NB4 (cell line): ENCODE data around the gene XIAP.
"Not testable (repeated sequence)": the region's sequence is repeated elsewhere in the genome, so short reads cannot be mapped to it uniquely, and the experiment has no call there.

Experiments used
- DNase-seq: peaks from one replicate; pipeline ENCODE4 v3.0.0; 2010; ENCODE audit warnings: low read depth
- H3K4me3 ChIP-seq: one replicate; pipeline ENCODE4 v1.5.1; 2011; ENCODE audit warnings: mild to moderate bottlenecking, low read depth, low read length, moderate library complexity
- MYC ChIP-seq: IDR thresholded peaks from 2 replicates; pipeline ENCODE4 v1.6.1; 2011; ENCODE audit warnings: low read depth, low read length
- POLR2A ChIP-seq: IDR thresholded peaks from 2 replicates; pipeline ENCODE4 v1.6.1; 2011; ENCODE audit warnings: mild to moderate bottlenecking; ENCODE audit not compliant: insufficient read length; ENCODE audit errors: extremely low read depth
- TF ChIP-seq, protein P1 (sequence below): IDR thresholded peaks from one replicate; pipeline ENCODE4 v1.5.1; 2012; ENCODE audit warnings: low read depth, low read length
- TF ChIP-seq, protein P2 (sequence below): IDR thresholded peaks from 2 replicates; pipeline ENCODE4 v1.6.1; 2011; ENCODE audit warnings: low read depth, low read length

The XIAP gene

DNA sequence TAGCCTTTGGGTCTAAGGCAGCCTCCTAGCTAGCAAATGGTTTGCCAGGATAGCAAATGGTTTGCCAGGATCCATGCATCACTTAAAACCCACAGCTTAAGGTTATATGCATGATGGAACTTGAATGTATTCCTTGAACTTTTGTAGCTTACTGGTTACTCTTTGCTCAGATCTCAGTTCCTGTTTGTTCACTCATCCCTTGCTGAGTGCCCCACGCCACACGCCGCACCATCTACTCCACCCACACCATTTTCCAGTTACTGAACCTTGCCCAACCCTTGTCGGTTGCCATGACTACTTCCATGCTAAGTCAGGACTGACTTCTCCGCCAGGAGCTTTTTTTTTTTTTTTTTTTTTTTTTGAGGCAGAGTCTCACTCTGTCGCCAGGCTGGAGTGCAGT lies 29.5 kb upstream of the XIAP start:
- TF ChIP-seq, protein P1, sequence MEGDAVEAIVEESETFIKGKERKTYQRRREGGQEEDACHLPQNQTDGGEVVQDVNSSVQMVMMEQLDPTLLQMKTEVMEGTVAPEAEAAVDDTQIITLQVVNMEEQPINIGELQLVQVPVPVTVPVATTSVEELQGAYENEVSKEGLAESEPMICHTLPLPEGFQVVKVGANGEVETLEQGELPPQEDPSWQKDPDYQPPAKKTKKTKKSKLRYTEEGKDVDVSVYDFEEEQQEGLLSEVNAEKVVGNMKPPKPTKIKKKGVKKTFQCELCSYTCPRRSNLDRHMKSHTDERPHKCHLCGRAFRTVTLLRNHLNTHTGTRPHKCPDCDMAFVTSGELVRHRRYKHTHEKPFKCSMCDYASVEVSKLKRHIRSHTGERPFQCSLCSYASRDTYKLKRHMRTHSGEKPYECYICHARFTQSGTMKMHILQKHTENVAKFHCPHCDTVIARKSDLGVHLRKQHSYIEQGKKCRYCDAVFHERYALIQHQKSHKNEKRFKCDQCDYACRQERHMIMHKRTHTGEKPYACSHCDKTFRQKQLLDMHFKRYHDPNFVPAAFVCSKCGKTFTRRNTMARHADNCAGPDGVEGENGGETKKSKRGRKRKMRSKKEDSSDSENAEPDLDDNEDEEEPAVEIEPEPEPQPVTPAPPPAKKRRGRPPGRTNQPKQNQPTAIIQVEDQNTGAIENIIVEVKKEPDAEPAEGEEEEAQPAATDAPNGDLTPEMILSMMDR, result no peak
- no peak for TF ChIP-seq MYC
- TF ChIP-seq, protein P2, sequence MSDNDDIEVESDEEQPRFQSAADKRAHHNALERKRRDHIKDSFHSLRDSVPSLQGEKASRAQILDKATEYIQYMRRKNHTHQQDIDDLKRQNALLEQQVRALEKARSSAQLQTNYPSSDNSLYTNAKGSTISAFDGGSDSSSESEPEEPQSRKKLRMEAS, result no peak
- no peak for TF ChIP-seq POLR2A
- peak; percentile 15 for DNase-seq
- no peak overlapping the region for H3K4me3 ChIP-seq

DNA sequence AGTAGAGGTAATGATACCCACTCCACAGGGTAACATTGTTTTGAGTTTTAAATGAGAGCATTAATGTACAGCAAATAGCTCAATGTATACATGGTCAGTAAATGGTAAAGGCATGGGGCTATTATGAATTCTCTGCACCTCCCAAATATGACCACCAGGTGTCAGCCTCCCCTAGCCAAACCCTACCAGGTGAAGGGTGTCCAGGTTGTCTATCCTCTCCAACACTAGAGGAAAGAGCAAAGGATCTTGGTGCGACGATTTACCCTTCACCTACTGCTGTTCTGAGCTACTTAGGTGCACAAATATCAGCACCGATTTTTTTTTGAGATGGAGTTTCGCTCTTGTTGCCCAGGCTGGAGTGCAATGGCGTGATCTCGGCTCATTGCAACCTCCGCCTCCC lies 26.5 kb upstream of the XIAP start:
- H3K4me3 ChIP-seq, result no peak overlapping the region
- peak; percentile 71 for DNase-seq

DNA sequence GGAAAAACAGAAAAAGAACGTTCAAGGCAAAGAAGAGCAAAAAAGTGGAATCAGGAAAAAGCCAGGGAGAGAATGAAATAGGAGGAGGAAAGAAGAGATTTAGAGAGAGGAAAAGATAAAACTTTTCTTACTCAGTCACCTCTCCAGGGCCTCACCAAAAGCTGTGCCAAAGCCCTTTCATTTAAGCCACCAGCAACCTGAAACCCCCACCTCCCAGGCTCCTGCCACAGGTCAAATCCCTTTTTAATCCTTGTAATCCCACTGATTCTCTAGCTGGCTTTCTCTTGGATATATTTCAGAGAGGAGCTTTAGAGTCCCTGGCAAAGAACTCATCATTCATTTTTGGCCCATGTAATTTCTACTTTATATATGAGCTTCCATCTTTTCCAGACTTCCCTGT lies 25.7 kb upstream of the XIAP start:
- H3K4me3 ChIP-seq, result no peak overlapping the region
- TF ChIP-seq, protein P2, result no peak
- TF ChIP-seq POLR2A (no peak), MYC (no peak)
- TF ChIP-seq, protein P1, result no peak
- DNase-seq, result no peak

More for the DNA sequence above, 26.5 kb upstream of the XIAP start:
- TF ChIP-seq POLR2A (no peak), MYC (no peak)
- TF ChIP-seq, protein P1, result peak; percentile 60
- TF ChIP-seq, protein P2, result no peak

DNA sequence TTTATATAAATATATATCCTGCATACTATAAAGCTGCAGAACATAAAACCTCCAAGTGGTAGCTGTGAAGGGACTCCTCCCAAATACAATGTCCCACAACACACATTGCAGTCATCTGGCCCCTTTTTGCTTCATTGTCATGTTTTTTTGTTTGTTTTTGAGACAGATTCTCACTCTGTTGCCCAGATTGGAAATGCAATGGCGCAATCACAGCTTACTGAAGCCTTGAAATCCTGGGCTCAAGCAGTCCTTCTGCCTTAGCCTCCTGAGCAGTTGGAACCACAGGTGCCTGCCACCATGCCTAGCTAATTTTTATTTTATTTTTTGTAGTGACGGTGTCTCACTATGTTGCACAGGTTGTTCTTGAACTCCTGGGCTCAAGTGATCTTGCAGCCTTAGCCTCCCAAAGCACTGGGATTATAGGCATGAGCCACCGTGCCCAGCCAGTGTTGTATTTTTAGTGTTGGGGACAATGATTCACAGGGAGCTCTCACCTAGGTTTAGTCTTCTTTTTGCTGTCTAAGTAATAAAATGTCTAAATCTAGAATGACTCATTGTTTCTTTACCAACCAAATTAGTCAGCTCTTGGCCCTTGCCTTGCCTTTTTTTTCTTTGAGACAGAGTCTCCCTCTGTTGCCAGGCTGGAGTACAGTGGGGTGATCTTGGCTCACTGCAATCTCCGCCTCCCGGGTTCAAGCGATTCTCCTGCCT lies 24.0 kb upstream of the XIAP start:
- TF ChIP-seq, protein P1, result no peak
- TF ChIP-seq MYC (no peak), POLR2A (no peak)
- TF ChIP-seq, protein P2, result no peak
- peak; percentile 46 for DNase-seq

DNA sequence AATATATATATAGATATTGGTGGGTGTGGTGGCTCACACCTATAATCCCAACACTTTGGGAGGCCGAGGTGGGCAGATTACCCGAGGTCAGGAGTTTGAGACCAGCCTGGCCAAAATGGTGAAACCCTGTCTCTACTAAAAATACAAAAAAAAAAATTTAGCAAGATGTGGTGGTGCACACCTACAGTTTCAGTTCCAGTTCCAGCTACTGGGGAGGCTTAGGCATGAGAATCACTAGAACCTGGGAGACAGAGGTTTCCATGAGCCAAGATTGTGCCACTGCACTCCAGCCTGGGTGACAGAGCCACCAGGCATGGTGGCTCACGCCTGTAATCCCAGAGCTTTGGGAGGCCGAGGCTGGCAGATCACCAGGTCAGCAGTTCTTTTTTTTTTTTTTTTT lies 14.7 kb upstream of the XIAP start:
- not testable (repeated sequence) for H3K4me3 ChIP-seq, DNase-seq

More for the DNA sequence above, 24.0 kb upstream of the XIAP start:
- H3K4me3 ChIP-seq, result no peak overlapping the region

DNA sequence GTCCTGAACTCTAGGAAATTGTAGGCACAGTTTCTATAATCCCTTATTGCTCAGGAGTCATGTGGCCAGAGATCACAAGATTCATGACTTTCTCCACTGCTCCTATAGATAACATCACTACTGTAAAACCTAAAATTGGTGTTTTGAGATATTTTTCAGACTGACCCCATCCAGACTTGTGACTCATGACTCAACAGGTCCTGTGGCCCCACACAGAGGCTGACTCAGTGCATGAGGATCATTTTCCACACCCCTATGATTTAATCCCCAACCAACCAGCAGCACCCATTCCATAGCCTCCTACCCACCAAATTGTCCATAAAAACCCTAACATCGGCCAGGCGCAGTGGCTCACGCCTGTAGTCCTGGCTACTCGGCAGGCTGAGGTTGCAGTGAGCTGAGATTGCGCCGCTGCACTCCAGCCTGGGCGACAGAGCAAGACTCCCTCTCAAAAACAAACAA lies 13.2 kb upstream of the XIAP start:
- DNase-seq, result no peak
- TF ChIP-seq, protein P2, result no peak
- no peak for TF ChIP-seq POLR2A
- no peak for TF ChIP-seq MYC
- TF ChIP-seq, protein P1, result no peak
- H3K4me3 ChIP-seq, result no peak overlapping the region
